ENCODE results near the gene CLDN25. TPM values are rescaled to one million over a fixed set of nuclear protein-coding genes. Genes with fewer than 3 reads are reported as not detected.

CLDN25 gene
- total and polyA plus RNA-seq, 2 experiments from 2014 or later: not detected

- no peaks in the 10 kb centered on the region for H3K9me3 ChIP-seq (ENCODE audit: low read depth)
- peak within 1 kb of the TSS; percentile 74 for H3K4me3 ChIP-seq
- peak within 1 kb of the TSS; percentile 69 for H2AFZ ChIP-seq
- no peaks in the 10 kb centered on the region for H3K9me2 ChIP-seq (replicated peaks; ENCODE audit: insufficient read depth)
- peak within 1 kb of the TSS; percentile 82 for H3K4me2 ChIP-seq
- DNase-seq (ENCODE audit: low spot score): peak; percentile 99
- TF ChIP-seq CTCF (IDR thresholded peaks at IDR 0.05; ENCODE audit: poor library complexity): peak; percentile 99
- TF ChIP-seq EZH2 (IDR thresholded peaks at IDR 0.05; ENCODE audit: borderline replicate concordance): no peak
- no peak for TF ChIP-seq EZH2phosphoT487 (IDR thresholded peaks at IDR 0.05; ENCODE audit: low read depth, severe bottlenecking, unreplicated experiment)
- under 1% methylated on average over 46 of the region's 46 CpGs for WGBS (ENCODE audit: low lambda C conversion rate, missing lambda C conversion rate)
- H3K4me1 ChIP-seq (ENCODE audit: insufficient read depth): peaks cover 9% of the 10 kb centered on the region
- no peaks in the 10 kb centered on the region for H3K27me3 ChIP-seq
- H3K79me2 ChIP-seq: peaks cover 39% of the 10 kb centered on the region
- no peaks in the 10 kb centered on the region for H4K20me1 ChIP-seq (ENCODE audit: insufficient read depth, poor library complexity, severe bottlenecking)
- no peaks in the 10 kb centered on the region for H3K36me3 ChIP-seq (replicated peaks; ENCODE audit: insufficient read depth, low read depth)
- H3K27ac ChIP-seq: peak within 1 kb of the TSS; percentile 87
Observed at GRCh38 chr11:113773416-113774173, 6.0 kb upstream of the CLDN25 start, which contains the start of gene ZW10. ZW10 (minus strand) TSS chr11:113773692; CDS start chr11:113773666, 26 bp downstream.

GRCh38 chr11:113774174-113774503 is 5.5 kb upstream of the CLDN25 start:
- 0% methylated on average over 1 of the region's 1 CpG for WGBS (ENCODE audit: low lambda C conversion rate, missing lambda C conversion rate)
- H3K9me2 ChIP-seq (replicated peaks; ENCODE audit: insufficient read depth): no peaks in the 10 kb centered on the region
- no peaks in the 10 kb centered on the region for H3K27me3 ChIP-seq
- H3K79me2 ChIP-seq: peaks cover 34% of the 10 kb centered on the region
- H3K36me3 ChIP-seq (replicated peaks; ENCODE audit: insufficient read depth, low read depth): no peaks in the 10 kb centered on the region
- no peak overlapping the region for H3K27ac ChIP-seq
- TF ChIP-seq CTCF (IDR thresholded peaks at IDR 0.05; ENCODE audit: poor library complexity): no peak
- TF ChIP-seq EZH2 (IDR thresholded peaks at IDR 0.05; ENCODE audit: borderline replicate concordance): no peak
- no peak for TF ChIP-seq EZH2phosphoT487 (IDR thresholded peaks at IDR 0.05; ENCODE audit: low read depth, severe bottlenecking, unreplicated experiment)
- no peaks in the 10 kb centered on the region for H3K9me3 ChIP-seq (ENCODE audit: low read depth)
- peak overlapping the region; percentile 27 for H3K4me3 ChIP-seq
- DNase-seq (ENCODE audit: low spot score): no peak
- H4K20me1 ChIP-seq (ENCODE audit: insufficient read depth, poor library complexity, severe bottlenecking): no peaks in the 10 kb centered on the region
- H3K4me2 ChIP-seq: peak overlapping the region; percentile 44
- peaks cover 9% of the 10 kb centered on the region for H3K4me1 ChIP-seq (ENCODE audit: insufficient read depth)
- H2AFZ ChIP-seq: peak overlapping the region; percentile 65

- Histone ChIP-seq H3K27me3 (no peaks in the 10 kb centered on the region), H3K79me2 (no peaks in the 10 kb centered on the region), H3K9me3 (ENCODE audit: low read depth) (no peaks in the 10 kb centered on the region), H2AFZ (no peak overlapping the region), H4K20me1 (ENCODE audit: insufficient read depth, poor library complexity, severe bottlenecking) (no peaks in the 10 kb centered on the region), H3K9me2 (replicated peaks; ENCODE audit: insufficient read depth) (no peaks in the 10 kb centered on the region), H3K27ac (no peak overlapping the region), H3K4me1 (ENCODE audit: insufficient read depth) (no peaks in the 10 kb centered on the region), H3K36me3 (replicated peaks; ENCODE audit: insufficient read depth, low read depth) (no peaks in the 10 kb centered on the region), H3K4me2 (no peak overlapping the region), H3K4me3 (no peak overlapping the region)
- DNase-seq (ENCODE audit: low spot score): peak; percentile 43
- WGBS (ENCODE audit: low lambda C conversion rate, missing lambda C conversion rate): 72% methylated on average over 11 of the region's 11 CpGs
- no peak for TF ChIP-seq EZH2phosphoT487 (IDR thresholded peaks at IDR 0.05; ENCODE audit: low read depth, severe bottlenecking, unreplicated experiment)
- no peak for TF ChIP-seq EZH2 (IDR thresholded peaks at IDR 0.05; ENCODE audit: borderline replicate concordance)
- no peak for TF ChIP-seq CTCF (IDR thresholded peaks at IDR 0.05; ENCODE audit: poor library complexity)
Observed at GRCh38 chr11:113778111-113778910, 1.3 kb upstream of the CLDN25 start.
